GM10248 (cell line): ENCODE data around the gene KCNJ4.

Experiments used
- CTCF ChIA-PET: fragments of 300-600 bp; sonication (Branson Sonifier 250); formaldehyde crosslinking; extraction: SDS; loops from one replicate; lab custom pipeline; 2021; ENCODE audit warnings: antibody characterized with exemption; lab: Yijun Ruan, JAX
- POLR2A ChIA-PET: fragments of 350-650 bp; sonication (Branson Sonifier 250); formaldehyde crosslinking; extraction: SDS; loops from one replicate; lab custom pipeline; 2020; ENCODE audit warnings: antibody characterized with exemption; lab: Yijun Ruan, JAX
- DNase-seq: peaks from one replicate; pipeline ENCODE4 v3.0.0; 2012; ENCODE audit errors: extremely low spot score
- CTCF ChIP-seq: IDR thresholded peaks from 2 replicates; pipeline ENCODE4 v1.5.1; 2012; ENCODE audit warnings: mild to moderate bottlenecking, low read depth; ENCODE audit errors: extremely low read depth, missing control alignments, control extremely low read depth

KCNJ4 gene

GRCh38 chr22:38435010-38435409 is 20.0 kb downstream of the KCNJ4 start:
- ChIA-PET CTCF (interaction anchor here (0.7 to 1.5 kb wide), 4 partner anchors 10 to 28 kb away, joined by 3 to 5 read pairs (median 3); no protein-coding TSS in a partner anchor), POLR2A (no interaction called here)
- no peak for DNase-seq
- no peak for TF ChIP-seq CTCF

GRCh38 chr22:38433871-38434270 is 21.1 kb downstream of the KCNJ4 start:
- CTCF ChIA-PET, result interaction anchor here (1.2 to 1.3 kb wide), 2 partner anchors 11 to 29 kb away, joined by 3 to 5 read pairs; no protein-coding TSS in a partner anchor
- no peak for TF ChIP-seq CTCF
- POLR2A ChIA-PET, result no interaction called here
- no peak for DNase-seq

- no peak for TF ChIP-seq CTCF
- ChIA-PET POLR2A (no interaction called here), CTCF (interaction anchor here (1.0 kb wide), 1 partner anchor 15 kb away, joined by 3 read pairs; no protein-coding TSS in a partner anchor)
- DNase-seq, result no peak
Observed at GRCh38 chr22:38432264-38432663, 22.7 kb downstream of the KCNJ4 start.

- TF ChIP-seq CTCF, result no peak
- CTCF ChIA-PET, result no interaction called here
- POLR2A ChIA-PET, result no interaction called here
- no peak for DNase-seq
Observed at GRCh38 chr22:38431266-38432010, 23.6 kb downstream of the KCNJ4 start.

GRCh38 chr22:38429499-38430068 is 25.4 kb downstream of the KCNJ4 start:
- ChIA-PET POLR2A (interaction anchor here (0.5 to 0.7 kb wide), 2 partner anchors 68 to 476 kb away, joined by 3 to 4 read pairs; partner anchors contain the start of gene POLR2F), CTCF (interaction anchor here (1.0 to 1.9 kb wide), 3 partner anchors 9 to 18 kb away, joined by 3 to 5 read pairs (median 4); no protein-coding TSS in a partner anchor)
- no peak for DNase-seq
- no peak for TF ChIP-seq CTCF

- ChIA-PET CTCF (interaction anchor here (1.2 to 1.9 kb wide), 2 partner anchors 8 to 10 kb away, joined by 4 to 5 read pairs; no protein-coding TSS in a partner anchor), POLR2A (interaction anchor here (0.7 kb wide), 1 partner anchor 475 kb away, joined by 3 read pairs; the partner anchor contains the start of gene POLR2F)
- DNase-seq, result no peak
- no peak for TF ChIP-seq CTCF
Observed at GRCh38 chr22:38428714-38429113, 26.3 kb downstream of the KCNJ4 start.
